ENCODE results near the gene CCNG1. TPM values are rescaled to one million over a fixed set of nuclear protein-coding genes. Genes with fewer than 3 reads are reported as not detected.

Gene CCNG1
- total RNA-seq, 1 donor from 2014 or later, result 90.6 TPM

GRCh38 chr5:163458778-163459385 lies 21.5 kb downstream of the CCNG1 start:
- Mint-ChIP-seq H3K9me3 (ENCODE audit: low read depth) (no peaks in the 10 kb centered on the region), H3K27ac (ENCODE audit: unreplicated experiment) (peak overlapping the region; percentile 100), H3K4me3 (ENCODE audit: unreplicated experiment) (peak overlapping the region; percentile 90), H3K27me3 (ENCODE audit: low read depth) (no peaks in the 10 kb centered on the region), H3K36me3 (ENCODE audit: low read depth) (peaks cover 10% of the 10 kb centered on the region), H3K4me1 (ENCODE audit: low read depth) (peaks cover 45% of the 10 kb centered on the region)
- no peak for DNase-seq (ENCODE audit: low spot score)
- TF ChIP-seq, protein P1, sequence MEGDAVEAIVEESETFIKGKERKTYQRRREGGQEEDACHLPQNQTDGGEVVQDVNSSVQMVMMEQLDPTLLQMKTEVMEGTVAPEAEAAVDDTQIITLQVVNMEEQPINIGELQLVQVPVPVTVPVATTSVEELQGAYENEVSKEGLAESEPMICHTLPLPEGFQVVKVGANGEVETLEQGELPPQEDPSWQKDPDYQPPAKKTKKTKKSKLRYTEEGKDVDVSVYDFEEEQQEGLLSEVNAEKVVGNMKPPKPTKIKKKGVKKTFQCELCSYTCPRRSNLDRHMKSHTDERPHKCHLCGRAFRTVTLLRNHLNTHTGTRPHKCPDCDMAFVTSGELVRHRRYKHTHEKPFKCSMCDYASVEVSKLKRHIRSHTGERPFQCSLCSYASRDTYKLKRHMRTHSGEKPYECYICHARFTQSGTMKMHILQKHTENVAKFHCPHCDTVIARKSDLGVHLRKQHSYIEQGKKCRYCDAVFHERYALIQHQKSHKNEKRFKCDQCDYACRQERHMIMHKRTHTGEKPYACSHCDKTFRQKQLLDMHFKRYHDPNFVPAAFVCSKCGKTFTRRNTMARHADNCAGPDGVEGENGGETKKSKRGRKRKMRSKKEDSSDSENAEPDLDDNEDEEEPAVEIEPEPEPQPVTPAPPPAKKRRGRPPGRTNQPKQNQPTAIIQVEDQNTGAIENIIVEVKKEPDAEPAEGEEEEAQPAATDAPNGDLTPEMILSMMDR (IDR thresholded peaks at IDR 0.05), result no peak

DNA sequence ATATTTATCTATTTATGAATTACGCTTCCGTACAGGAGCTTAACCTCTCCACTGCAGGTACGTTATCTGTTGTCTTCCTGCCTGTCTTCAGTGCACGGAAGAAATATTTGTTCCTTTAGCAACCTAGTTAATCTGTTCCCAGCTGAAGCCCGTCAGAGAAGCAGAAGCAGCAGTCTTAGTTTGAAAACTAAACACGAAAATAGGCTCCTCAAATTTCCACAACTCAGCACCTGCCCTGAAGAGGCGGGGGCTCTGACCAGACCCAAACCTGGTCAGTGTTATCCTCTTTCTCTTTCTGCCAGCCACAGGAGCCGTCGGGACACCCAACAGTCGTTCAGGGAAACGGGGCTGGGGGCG lies 22.0 kb downstream of the CCNG1 start:
- H3K4me1 Mint-ChIP-seq (ENCODE audit: low read depth), result peaks cover 45% of the 10 kb centered on the region
- no peaks in the 10 kb centered on the region for H3K27me3 Mint-ChIP-seq (ENCODE audit: low read depth)
- peak overlapping the region; percentile 90 for H3K4me3 Mint-ChIP-seq (ENCODE audit: unreplicated experiment)
- TF ChIP-seq, protein P1 (IDR thresholded peaks at IDR 0.05), result no peak
- H3K36me3 Mint-ChIP-seq (ENCODE audit: low read depth), result peaks cover 10% of the 10 kb centered on the region
- H3K27ac Mint-ChIP-seq (ENCODE audit: unreplicated experiment), result peak overlapping the region; percentile 100
- DNase-seq (ENCODE audit: low spot score), result no peak
- H3K9me3 Mint-ChIP-seq (ENCODE audit: low read depth), result no peaks in the 10 kb centered on the region

GRCh38 chr5:163459819-163460561 lies 22.6 kb downstream of the CCNG1 start, which contains the start of gene NUDCD2:
NUDCD2 (minus strand) TSS chr5:163460102; CDS start chr5:163460050, 52 bp downstream.
- H3K27me3 Mint-ChIP-seq (ENCODE audit: low read depth), result no peaks in the 10 kb centered on the region
- H3K9me3 Mint-ChIP-seq (ENCODE audit: low read depth), result no peaks in the 10 kb centered on the region
- H3K27ac Mint-ChIP-seq (ENCODE audit: unreplicated experiment), result peak within 1 kb of the TSS; percentile 100
- peaks cover 45% of the 10 kb centered on the region for H3K4me1 Mint-ChIP-seq (ENCODE audit: low read depth)
- TF ChIP-seq, protein P1 (IDR thresholded peaks at IDR 0.05), result peak; percentile 72
- H3K36me3 Mint-ChIP-seq (ENCODE audit: low read depth), result peaks cover 8% of the 10 kb centered on the region
- DNase-seq (ENCODE audit: low spot score), result peak; percentile 97
- peak within 1 kb of the TSS; percentile 90 for H3K4me3 Mint-ChIP-seq (ENCODE audit: unreplicated experiment)

GRCh38 chr5:163460562-163461171 lies 23.3 kb downstream of the CCNG1 start, which contains the start of gene HMMR:
HMMR (plus strand) TSS chr5:163460632; CDS start chr5:163460693, 61 bp downstream.
- no peaks in the 10 kb centered on the region for H3K27me3 Mint-ChIP-seq (ENCODE audit: low read depth)
- H3K27ac Mint-ChIP-seq (ENCODE audit: unreplicated experiment), result peak within 1 kb of the TSS; percentile 100
- no peaks in the 10 kb centered on the region for H3K9me3 Mint-ChIP-seq (ENCODE audit: low read depth)
- H3K4me3 Mint-ChIP-seq (ENCODE audit: unreplicated experiment), result peak within 1 kb of the TSS; percentile 90
- TF ChIP-seq, protein P1 (IDR thresholded peaks at IDR 0.05), result no peak
- H3K36me3 Mint-ChIP-seq (ENCODE audit: low read depth), result peaks cover 4% of the 10 kb centered on the region
- DNase-seq (ENCODE audit: low spot score), result no peak
- peaks cover 43% of the 10 kb centered on the region for H3K4me1 Mint-ChIP-seq (ENCODE audit: low read depth)

GRCh38 chr5:163463063-163463435 lies 25.7 kb downstream of the CCNG1 start:
- no peaks in the 10 kb centered on the region for H3K36me3 Mint-ChIP-seq (ENCODE audit: low read depth)
- H3K4me1 Mint-ChIP-seq (ENCODE audit: low read depth), result peaks cover 36% of the 10 kb centered on the region
- H3K4me3 Mint-ChIP-seq (ENCODE audit: unreplicated experiment), result no peak overlapping the region
- H3K9me3 Mint-ChIP-seq (ENCODE audit: low read depth), result no peaks in the 10 kb centered on the region
- no peaks in the 10 kb centered on the region for H3K27me3 Mint-ChIP-seq (ENCODE audit: low read depth)
- H3K27ac Mint-ChIP-seq (ENCODE audit: unreplicated experiment), result no peak overlapping the region
- DNase-seq (ENCODE audit: low spot score), result no peak
- TF ChIP-seq, protein P1 (IDR thresholded peaks at IDR 0.05), result no peak
